CD4-positive, alpha-beta T cell (primary cell): Measurements from ENCODE around the gene TUB. TPM values are rescaled to one million over a fixed set of nuclear protein-coding genes. Genes with fewer than 3 reads are reported as not detected.
A peak's percentile ranks its signal among the peaks of the same experiment; 100 is the strongest.

ENCODE experiments used
- ATAC-seq: fragments of 200-7000 bp; cut with Tn5 transposase; one replicate; pipeline ENCODE4 v1.10.0; 2022; ENCODE audit warnings: mild to moderate bottlenecking; ENCODE audit not compliant: poor library complexity
- CTCF ChIA-PET: fragments of 350-600 bp; sonication (Branson Sonifier 250); formaldehyde crosslinking; loops from one replicate; lab custom pipeline; 2021; ENCODE audit warnings: antibody characterized with exemption, inconsistent platforms; lab: Charles Lee
- POLR2A ChIA-PET: fragments of 350-600 bp; sonication (Branson Sonifier 250); formaldehyde crosslinking; loops from one replicate; lab custom pipeline; 2021; ENCODE audit warnings: antibody characterized with exemption, inconsistent platforms; lab: Charles Lee
- DNase-seq, 14 experiments: peaks; one replicate each; pipeline ENCODE4 v3.0.0-alpha.2; 2013 to 2020; ENCODE audit warnings: mixed read lengths in 2 of 14
- H3K27ac ChIP-seq, 2 donors: one replicate each; pipeline versions ENCODE4 v1.5.1 to v1.7.0; 2013; ENCODE audit warnings: low read length in 2 of 2, low read depth in 1 of 2, mild to moderate bottlenecking in 1 of 2
- H3K27me3 ChIP-seq, 2 experiments: 1 replicate in 1 of 2; 2 replicates in 1 of 2; pipeline versions ENCODE4 v1.6.1 to v1.7.0; 2013; ENCODE audit warnings: low read length in 2 of 2, control low read depth in 1 of 2, mild to moderate bottlenecking in 1 of 2, moderate library complexity in 1 of 2; ENCODE audit not compliant: insufficient read depth in 2 of 2, control insufficient read depth in 1 of 2
- H3K36me3 ChIP-seq: one replicate; pipeline ENCODE4 v1.6.1; 2013; ENCODE audit warnings: low read length, control low read depth; ENCODE audit not compliant: insufficient read depth
- H3K4me1 ChIP-seq: one replicate; pipeline ENCODE4 v1.6.1; 2013; ENCODE audit warnings: low read length, control low read depth; ENCODE audit not compliant: insufficient read depth
- H3K4me3 ChIP-seq: one replicate; pipeline ENCODE4 v1.5.1; 2013; ENCODE audit warnings: mild to moderate bottlenecking, low read length, moderate library complexity
- H3K9me3 ChIP-seq, 2 experiments: 1 replicate in 1 of 2; 2 replicates in 1 of 2; pipeline versions ENCODE4 v1.6.1 to v1.7.0; 2013; ENCODE audit warnings: low read length in 2 of 2, mild to moderate bottlenecking in 2 of 2, control low read depth in 1 of 2, moderate library complexity in 1 of 2; ENCODE audit not compliant: control insufficient read depth in 1 of 2, insufficient read depth in 1 of 2
- H3K27ac Mint-ChIP-seq: one replicate; pipeline ENCODE4 v1.8.0; 2020; ENCODE audit warnings: mixed read lengths
- H3K27me3 Mint-ChIP-seq: one replicate; pipeline ENCODE4 v1.8.0; 2021; ENCODE audit warnings: mixed read lengths
- H3K36me3 Mint-ChIP-seq: one replicate; pipeline ENCODE4 v1.8.0; 2021; ENCODE audit warnings: low read depth, mixed read lengths
- H3K4me1 Mint-ChIP-seq: one replicate; pipeline ENCODE4 v1.8.0; 2021; ENCODE audit warnings: low read depth, mixed read lengths
- H3K4me3 Mint-ChIP-seq: one replicate; pipeline ENCODE4 v1.8.0; 2020; ENCODE audit warnings: mild to moderate bottlenecking, mixed read lengths
- H3K9me3 Mint-ChIP-seq: one replicate; pipeline ENCODE4 v1.8.0; 2020; ENCODE audit warnings: mixed read lengths
- CTCF ChIP-seq: fragments of 200-600 bp; IDR thresholded peaks from one replicate; pipeline ENCODE4 v1.8.0; 2022; ENCODE audit warnings: antibody characterized with exemption, mild to moderate bottlenecking
- intact Hi-C, 2 experiments: fragments of 100-400 bp; cut with DNase I in 1 of 2; cut with micrococcal nuclease in 1 of 2; formaldehyde crosslinking; loops; one replicate each; pipeline versions ENCODE4 v1.15.1 to v1.9.0; 2023 to 2025; cut with DNase I, micrococcal nuclease
- total RNA-seq, 174 experiments: library from RNA in 2 of 174; stranded (reverse) in 2 of 174; gene quantifications; one replicate each; pipeline ENCODE4 v1.2.3 and lab custom pipeline; 2021 to 2026

TUB gene
- total RNA-seq, 2 experiments from 2014 or later: 0.08 TPM; not detected in 1

GRCh38 chr11:8068605-8069221 lies 12.3 kb upstream of the TUB start:
- Histone ChIP-seq H3K9me3 (no peaks in the 10 kb centered on the region), H3K36me3 (no peaks in the 10 kb centered on the region), H3K27ac (no peak overlapping the region), H3K4me3 (no peak overlapping the region), H3K4me1 (no peaks in the 10 kb centered on the region), H3K27me3 (peaks cover 0 to 4% of the 10 kb centered on the region in 2 experiments)
- Mint-ChIP-seq H3K9me3 (no peaks in the 10 kb centered on the region), H3K27me3 (peaks cover 23% of the 10 kb centered on the region), H3K4me1 (no peaks in the 10 kb centered on the region), H3K36me3 (no peaks in the 10 kb centered on the region), H3K4me3 (no peak overlapping the region), H3K27ac (no peak overlapping the region)
- POLR2A ChIA-PET: no interaction called here
- CTCF ChIA-PET: no interaction called here
- no peak for TF ChIP-seq CTCF
- ATAC-seq (no peak), DNase-seq (no peak)
- intact Hi-C loops: no loop called here

GRCh38 chr11:8069771-8070170 lies 11.2 kb upstream of the TUB start:
- no peaks in the 10 kb centered on the region for H3K36me3 Mint-ChIP-seq
- no peak overlapping the region for H3K27ac ChIP-seq
- no peak overlapping the region for H3K4me3 Mint-ChIP-seq
- TF ChIP-seq CTCF: no peak
- no peak for DNase-seq
- no peaks in the 10 kb centered on the region for H3K4me1 ChIP-seq
- intact Hi-C loops: no loop called here
- no peaks in the 10 kb centered on the region for H3K4me1 Mint-ChIP-seq
- no peak overlapping the region for H3K4me3 ChIP-seq
- peaks cover 0 to 4% of the 10 kb centered on the region in 2 experiments for H3K27me3 ChIP-seq
- POLR2A ChIA-PET: no interaction called here
- peaks cover 23% of the 10 kb centered on the region for H3K27me3 Mint-ChIP-seq
- no peaks in the 10 kb centered on the region for H3K9me3 ChIP-seq
- CTCF ChIA-PET: no interaction called here
- no peak for ATAC-seq
- no peaks in the 10 kb centered on the region for H3K9me3 Mint-ChIP-seq
- no peak overlapping the region for H3K27ac Mint-ChIP-seq
- no peaks in the 10 kb centered on the region for H3K36me3 ChIP-seq

GRCh38 chr11:8070417-8071115 lies 10.4 kb upstream of the TUB start:
- DNase-seq (peak in 2 of 14 experiments; percentile 9), ATAC-seq (no peak)
- Mint-ChIP-seq H3K36me3 (no peaks in the 10 kb centered on the region), H3K27ac (no peak overlapping the region), H3K4me3 (no peak overlapping the region), H3K27me3 (peaks cover 23% of the 10 kb centered on the region), H3K9me3 (no peaks in the 10 kb centered on the region), H3K4me1 (no peaks in the 10 kb centered on the region)
- H3K9me3 ChIP-seq: no peaks in the 10 kb centered on the region
- intact Hi-C loops: no loop called here
- no peak overlapping the region for H3K4me3 ChIP-seq
- peaks cover 0 to 4% of the 10 kb centered on the region in 2 experiments for H3K27me3 ChIP-seq
- no peaks in the 10 kb centered on the region for H3K36me3 ChIP-seq
- ChIA-PET POLR2A (no interaction called here), CTCF (no interaction called here)
- H3K4me1 ChIP-seq: no peaks in the 10 kb centered on the region
- H3K27ac ChIP-seq: no peak overlapping the region
- no peak for TF ChIP-seq CTCF
